Ecto neural progenitor cell (in vitro differentiated cells): ENCODE measurements around the gene RING1.
A peak's percentile ranks its signal among the peaks of the same experiment; 100 is the strongest.

Experiments
- DNase-seq: peaks from one replicate; pipeline ENCODE4 v3.0.0-alpha.2; 2018; ENCODE audit warnings: low spot score

Gene RING1

DNA sequence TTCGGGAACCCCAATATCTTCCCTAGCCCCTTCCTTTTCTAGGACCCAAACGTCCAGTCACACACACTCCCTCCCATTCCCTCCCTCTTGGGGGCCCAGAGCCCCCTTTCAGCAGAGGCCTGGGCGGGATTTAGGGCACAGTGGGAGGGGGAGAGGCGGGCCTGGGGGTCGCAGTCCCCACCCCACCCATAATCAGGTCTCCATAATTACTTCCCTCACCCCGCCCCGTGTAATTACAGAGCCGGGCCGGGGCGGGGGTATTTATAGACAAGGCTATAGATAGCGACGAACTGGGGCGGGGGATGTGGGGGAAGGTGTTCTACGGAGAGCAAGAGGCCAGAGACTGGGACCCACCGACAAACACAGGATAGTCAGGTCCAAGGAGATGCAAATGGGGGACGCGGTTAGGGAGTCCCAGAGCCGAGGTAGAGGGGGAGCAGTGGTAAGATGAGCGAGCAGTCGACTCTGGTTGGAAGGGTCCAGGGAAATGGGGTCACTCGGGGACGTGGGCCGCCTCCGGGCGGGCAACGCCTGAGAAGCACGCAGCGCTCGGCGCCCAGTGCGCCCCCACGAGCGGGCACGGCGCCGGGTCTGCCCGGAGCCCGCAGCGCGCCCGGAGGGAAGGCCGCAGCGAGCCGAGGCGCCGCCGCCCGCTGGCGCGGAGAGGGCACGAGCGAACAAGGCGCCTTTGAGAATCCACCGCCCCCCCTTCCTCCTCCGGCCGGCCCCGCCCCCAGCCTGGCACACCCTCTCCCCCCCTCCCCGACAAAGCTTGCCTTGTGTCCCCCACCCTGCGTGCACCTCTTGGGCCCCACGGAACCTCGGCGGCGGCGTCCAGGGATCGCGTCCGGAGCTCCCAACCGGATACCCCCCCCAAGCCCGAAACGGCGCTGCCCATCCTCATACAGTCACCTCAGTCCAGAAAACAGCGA, 15.4 kb upstream of the RING1 start:
- peak; percentile 62 for DNase-seq

DNA sequence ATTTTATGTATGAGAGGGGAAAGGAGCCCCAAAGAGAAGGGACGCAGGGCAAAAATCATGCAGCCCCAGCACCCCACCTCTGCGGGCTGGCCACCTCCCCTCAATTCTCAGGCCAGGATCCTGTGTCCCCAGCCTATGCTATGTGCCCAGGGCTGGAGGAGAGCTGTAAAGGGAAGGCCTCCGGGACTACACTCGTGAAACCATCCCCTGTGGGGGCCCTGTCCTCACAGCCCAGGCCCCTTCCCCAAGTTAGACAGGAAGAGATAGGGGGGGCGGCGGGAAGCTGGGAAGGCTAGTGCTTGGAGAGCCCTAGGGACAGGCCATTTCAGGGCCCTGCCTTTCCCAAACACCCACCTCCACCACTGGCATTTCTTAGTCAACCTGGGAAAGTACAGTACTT, 14.7 kb upstream of the RING1 start:
- no peak for DNase-seq

DNA sequence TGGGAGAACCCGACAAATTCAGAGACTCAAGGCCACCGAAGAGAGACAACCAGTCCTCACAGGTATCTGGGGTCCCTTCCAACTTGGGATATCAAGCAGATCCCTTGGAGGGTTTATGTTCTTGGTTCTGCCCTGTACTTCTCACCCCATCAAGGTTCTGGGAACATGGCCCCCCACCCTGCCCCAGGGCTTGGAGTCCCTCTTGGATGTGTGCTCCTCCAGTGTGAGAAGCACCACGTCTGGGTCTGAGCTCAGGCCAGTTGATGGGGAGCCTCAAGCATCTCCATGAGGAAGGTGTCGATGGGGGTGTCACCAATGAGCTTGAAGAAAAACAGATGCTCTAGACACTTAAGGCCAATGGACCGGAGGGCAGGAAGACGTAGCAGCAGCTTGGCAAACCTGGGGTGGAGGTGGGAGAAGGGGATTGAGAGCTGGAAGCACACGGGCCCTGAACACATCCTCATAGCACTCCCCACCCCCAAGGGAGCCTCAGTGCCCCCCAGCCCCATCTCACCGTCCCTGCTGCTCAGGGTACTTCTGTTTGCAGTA, 13.8 kb upstream of the RING1 start:
- DNase-seq: no peak

DNA sequence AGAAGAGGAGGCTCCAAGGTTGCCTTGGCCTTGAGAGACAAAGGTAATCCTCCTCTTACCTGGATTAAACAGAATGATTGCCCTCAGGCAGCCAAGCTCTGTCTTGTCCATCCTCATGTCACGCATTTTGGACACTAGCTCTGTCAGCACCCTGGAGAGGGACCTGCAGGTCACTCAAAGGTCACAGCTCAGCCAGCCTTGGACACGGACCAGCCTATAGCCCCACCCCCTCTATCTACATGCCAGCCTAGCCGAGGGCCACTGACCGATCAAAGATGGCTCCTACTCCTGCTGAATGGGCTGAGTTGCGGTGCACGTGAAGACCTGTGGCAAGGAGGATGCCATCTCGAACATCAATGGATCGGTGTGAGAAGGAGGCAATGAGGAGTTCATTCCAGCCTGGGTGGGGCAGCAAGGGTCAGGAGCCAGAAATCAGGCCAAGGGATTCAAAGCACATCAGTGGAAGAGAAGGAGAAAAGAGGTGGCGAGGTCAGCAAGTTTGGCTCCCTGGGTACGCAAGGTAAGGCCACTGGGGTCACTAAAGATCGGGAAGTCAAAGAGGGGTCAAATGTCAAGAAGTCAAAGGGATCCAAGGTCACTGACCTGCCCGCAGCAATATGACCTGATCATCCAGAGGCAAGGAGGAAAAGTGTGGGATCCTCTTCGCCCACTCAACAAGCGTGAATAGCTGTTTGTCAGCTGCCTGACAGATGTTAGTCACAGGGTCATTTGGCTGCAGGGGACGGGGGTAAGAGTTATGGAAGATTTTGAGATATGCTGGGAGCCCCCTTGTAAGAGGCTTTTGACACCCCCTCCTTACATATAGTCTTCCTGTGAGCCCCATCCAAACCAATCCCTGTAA, 12.8 kb upstream of the RING1 start:
- DNase-seq: no peak

DNA sequence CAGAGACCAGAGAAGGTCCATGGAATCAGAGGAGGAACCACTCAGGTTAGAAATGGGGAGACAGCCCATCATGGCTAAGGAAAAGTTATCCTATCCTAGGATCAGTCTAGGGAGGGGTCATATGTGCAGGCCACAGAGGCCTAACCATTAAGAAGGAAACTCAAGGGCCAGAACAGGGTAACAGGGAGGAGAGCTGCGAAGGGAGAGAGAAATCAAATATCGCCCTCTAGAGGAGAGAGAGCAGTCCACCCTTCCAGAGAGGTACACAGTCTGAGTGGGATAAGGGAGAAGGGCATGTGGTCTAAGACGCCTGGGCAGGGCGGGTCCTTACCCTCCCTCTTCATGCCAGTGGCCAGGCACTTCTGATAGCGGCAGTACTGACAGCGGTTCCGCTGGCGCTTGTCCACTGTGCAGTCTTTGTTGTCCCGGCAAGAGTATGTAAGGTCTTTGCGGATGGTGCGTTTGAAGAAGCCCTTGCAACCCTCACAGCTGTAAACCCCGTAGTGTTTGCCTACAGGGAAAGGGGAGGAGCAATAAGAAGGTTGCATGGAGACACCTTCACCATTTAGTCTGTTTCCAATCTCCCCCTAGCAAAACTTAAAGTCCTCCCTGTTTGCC, 10.8 kb upstream of the RING1 start:
- no peak for DNase-seq

DNA sequence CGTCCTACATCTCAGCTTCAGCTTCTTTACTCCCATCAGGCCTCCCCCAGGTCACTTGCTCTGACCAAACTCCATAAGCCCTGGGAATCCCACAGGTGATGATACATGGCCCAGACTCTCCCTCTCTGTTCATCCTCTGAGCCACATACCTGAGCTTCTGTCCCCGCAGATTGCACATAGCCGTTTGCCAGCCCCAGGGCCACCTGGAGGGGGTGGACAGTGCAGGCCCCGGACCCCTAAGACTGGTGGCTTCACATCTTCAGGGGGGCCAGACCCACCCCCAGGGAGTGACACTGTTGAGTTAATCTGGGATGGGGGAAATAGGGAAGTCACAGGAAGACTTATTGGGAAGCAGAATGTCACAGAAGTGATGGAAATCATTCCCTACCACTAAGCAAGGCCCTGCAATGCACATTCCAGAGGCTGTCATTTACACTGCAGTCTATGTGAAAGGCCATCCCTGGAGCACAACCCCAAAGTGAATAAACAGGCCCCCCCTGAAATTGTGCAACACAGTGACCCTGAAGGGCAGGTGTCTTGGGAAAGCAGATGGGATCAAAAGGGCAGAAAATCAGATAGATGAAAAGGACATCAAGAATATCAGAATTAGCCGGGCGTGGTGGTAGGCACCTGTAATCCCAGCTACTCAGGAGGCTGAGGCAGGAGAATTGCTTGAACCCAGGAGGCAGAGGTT, 10.0 kb upstream of the RING1 start:
- DNase-seq: no peak

DNA sequence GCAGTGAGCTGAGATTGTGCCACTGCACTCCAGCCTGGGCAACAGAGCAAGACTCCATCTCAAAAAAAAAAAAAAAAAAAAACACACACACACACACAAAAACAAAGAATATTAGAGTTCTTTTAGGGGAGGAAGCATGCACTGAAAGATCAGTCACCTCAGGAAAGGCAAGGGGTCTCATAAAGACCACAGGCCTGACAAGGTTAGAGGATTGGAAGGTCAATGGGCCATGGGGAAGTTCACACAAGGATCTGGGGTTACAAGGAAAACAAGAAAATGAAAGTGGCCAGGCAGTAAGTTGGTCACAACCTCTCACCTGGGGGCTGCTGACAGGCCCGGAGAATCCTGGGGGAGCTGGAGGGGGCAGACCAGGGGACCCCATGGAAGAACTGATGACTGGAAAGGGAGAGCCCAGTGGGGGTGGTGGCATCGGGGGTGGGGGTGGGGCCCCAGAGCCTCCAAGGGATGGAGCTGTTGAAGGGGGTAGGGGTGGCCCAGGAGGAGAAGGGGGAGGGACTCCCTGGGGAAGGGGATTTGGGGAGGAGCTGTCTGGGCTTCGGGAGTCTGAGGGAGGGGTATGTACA, 9.4 kb upstream of the RING1 start:
- no peak for DNase-seq

DNA sequence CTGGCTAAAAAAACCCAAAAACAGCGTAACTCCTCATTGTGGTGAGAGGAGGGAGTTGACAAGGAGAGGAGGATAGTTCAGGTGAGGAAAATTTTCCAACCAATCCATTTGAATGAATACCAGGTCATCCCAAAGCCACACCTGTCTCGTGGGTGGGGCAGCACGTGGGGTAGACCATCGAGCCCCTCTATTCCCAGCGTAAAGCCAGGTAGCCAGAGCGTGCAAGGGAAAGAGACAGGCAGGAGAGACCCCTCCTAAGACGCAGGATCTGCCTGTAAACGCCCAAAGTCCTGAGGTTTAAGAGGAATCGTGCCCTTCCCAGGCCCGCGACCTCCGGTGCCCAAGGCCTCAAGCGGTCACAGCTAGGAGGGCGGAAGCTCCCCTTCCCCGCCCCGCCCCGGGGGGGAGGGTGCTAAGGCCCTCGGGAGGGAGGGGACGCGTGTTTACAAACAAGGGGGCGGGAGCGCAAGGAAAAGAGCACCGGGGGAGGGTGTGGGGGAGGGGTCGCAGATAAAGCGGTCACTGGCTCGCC, 8.5 kb upstream of the RING1 start:
- no peak for DNase-seq

DNA sequence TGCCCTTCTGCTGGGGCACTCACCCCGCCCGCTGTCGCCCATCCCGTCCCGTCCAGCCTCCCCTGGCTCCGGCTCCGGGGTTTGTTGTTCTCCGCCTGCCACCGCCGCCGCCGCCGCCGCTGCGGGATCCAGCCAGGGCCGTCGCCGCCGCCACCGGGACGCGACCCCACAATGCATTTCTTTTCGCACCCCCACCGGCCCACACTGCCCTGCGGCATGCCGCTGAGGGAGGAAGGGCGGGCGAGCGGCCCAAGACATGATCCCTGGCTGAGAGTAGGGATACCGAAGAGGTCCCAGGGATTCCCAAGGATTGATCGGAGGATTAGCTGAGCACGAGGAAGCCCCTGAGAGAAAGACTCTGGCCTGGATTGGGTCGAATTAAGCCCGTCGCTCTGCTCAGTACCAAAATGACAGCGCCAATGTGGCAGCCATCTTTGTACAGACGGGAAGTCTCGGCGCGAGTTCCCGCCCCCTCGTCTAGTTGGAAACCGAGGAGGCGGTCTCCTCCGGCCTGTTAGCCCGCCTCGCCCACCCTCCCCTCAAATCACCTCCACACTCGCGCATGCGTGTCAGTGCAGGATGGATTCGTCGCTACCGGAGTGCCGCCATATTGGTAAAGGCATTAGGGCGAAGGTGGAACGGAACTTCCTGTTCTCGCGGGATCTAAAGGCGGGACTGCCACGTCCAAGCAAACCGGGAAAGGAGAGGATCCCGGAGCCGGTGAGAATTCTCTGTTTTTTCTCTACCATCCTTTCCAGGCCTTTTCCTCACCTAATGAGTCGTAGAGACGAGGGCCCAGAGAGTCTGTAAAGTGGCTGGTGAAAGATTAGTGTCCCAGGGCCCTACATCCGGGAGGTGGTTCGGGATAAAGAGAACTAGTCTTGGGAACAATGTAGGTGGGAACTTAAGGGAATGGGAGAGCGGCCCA, 7.8 kb upstream of the RING1 start, which contains the start of the genes RXRB and SLC39A7:
Gene RXRB, minus strand, starts transcription at position 447 of the 928 bp plus-strand sequence. Its CDS starts 189 bp downstream, at position 258.
Gene SLC39A7, plus strand, starts transcription at position 649 of the 928 bp plus-strand sequence. CDS start 379 bp downstream, outside the sequence.
- peak; percentile 98 for DNase-seq

DNA sequence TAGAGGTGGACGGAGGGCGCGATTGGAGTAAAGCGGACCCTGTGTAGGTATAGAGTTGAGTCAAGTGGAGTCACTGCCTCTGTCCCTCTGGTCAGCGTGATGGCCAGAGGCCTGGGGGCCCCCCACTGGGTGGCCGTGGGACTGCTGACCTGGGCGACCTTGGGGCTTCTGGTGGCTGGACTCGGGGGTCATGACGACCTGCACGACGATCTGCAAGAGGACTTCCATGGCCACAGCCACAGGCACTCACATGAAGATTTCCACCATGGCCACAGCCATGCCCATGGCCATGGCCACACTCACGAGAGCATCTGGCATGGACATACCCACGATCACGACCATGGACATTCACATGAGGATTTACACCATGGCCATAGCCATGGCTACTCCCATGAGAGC, 7.2 kb upstream of the RING1 start:
- no peak for DNase-seq

DNA sequence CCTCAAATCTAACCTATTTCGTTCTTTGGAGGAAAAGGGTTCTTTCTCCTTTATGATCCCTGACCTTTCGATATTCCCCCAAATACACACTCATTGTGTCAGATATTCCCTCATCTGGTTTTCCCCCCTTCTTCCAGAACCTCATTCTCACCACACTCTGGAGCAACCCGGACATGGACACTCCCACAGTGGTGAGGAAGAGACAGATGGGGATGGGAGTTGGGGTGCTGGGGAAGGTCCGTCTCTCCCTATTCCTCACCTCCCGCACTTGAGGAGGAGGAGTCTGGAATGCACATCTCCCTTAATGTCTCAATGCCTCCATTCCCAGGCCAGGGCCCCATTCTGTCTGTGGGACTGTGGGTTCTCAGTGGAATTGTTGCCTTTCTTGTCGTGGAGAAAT, 6.4 kb upstream of the RING1 start:
- DNase-seq: no peak

DNA sequence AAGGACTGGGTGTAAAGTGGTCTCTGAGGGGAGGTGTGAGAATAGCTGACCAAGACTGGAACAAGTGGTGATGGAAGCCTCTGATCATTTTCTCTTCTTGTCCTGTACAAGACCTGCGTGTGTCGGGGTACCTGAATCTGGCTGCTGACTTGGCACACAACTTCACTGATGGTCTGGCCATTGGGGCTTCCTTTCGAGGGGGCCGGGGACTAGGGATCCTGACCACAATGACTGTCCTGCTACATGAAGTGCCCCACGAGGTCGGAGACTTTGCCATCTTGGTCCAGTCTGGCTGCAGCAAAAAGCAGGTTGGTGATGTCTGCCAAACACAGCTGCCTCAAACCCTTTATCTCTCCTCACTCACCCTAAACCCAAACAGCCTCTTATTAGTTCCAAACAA, 5.5 kb upstream of the RING1 start:
- DNase-seq: no peak

DNA sequence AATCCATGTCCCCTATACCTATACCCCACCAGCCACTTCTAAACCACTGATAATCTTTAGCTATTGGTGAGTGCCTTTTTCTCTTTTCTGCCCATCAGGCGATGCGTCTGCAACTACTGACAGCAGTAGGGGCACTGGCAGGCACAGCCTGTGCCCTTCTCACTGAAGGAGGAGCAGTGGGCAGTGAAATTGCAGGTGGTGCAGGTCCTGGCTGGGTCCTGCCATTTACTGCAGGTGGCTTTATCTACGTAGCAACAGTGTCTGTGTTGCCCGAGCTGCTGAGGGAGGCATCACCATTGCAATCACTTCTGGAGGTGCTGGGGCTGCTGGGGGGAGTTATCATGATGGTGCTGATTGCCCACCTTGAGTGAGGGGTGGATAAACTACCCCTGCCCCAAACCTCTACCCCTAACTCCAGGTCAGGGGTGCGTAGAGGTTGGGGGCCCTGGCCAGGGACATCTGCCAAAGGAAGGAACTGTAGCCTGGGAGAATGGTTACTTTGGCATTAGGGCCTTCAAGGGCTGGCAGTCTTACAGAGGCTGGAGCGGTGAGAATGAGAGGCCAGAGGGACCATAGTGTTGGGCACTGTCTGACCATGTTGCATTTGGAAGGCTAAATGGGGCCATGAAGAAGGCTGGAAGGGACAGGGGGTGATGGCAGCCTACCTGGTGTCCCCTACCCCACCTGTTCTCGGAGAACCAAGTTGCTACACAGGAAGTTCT, 4.7 kb upstream of the RING1 start:
- no peak for DNase-seq

DNA sequence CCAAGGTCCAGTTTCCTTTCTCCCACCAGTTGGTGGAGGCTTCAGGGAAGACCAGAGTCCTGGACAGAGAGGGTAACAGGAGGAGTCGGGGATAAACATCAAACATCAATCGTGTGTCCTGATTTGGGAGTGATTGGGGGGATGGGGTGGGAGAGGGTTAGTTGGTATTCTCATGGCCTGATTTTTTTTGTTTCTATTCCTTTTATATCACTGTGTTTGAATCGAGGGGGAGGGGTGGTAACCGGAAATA, 4.2 kb upstream of the RING1 start:
- DNase-seq: no peak

DNA sequence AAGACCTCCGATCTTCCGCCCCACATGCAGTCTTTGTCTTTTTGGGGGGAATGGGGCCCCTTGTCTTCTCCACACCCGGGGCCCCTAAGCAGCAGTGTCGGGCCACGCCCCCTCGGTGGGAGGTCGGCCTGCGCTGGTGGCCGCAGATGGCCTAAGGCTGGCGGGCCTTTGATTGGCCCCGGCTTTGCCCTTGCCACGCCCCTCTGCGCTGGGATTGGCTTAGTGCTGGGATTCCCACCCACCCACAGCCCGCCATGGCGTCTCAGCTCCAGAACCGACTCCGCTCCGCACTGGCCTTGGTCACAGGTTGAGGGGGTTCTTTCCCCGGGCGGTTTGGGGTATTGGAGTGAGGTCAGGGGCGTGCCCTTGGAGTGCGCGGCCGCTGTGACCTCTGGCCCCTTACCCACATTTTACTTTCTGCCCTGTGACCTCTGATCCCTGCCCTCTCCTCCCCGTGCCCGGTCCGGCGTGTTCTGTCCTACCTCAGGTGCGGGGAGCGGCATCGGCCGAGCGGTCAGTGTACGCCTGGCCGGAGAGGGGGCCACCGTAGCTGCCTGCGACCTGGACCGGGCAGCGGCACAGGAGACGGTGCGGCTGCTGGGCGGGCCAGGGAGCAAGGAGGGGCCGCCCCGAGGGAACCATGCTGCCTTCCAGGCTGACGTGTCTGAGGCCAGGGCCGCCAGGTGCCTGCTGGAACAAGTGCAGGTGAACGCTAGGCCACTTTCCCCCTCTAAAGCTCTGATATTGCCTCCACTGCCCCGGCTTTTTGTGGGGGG, 3.7 kb upstream of the RING1 start, which contains the start of gene HSD17B8:
Gene HSD17B8, plus strand, starts transcription at position 241 of the 776 bp plus-strand sequence. Its CDS starts 14 bp downstream, at position 255.
- peak; percentile 97 for DNase-seq

DNA sequence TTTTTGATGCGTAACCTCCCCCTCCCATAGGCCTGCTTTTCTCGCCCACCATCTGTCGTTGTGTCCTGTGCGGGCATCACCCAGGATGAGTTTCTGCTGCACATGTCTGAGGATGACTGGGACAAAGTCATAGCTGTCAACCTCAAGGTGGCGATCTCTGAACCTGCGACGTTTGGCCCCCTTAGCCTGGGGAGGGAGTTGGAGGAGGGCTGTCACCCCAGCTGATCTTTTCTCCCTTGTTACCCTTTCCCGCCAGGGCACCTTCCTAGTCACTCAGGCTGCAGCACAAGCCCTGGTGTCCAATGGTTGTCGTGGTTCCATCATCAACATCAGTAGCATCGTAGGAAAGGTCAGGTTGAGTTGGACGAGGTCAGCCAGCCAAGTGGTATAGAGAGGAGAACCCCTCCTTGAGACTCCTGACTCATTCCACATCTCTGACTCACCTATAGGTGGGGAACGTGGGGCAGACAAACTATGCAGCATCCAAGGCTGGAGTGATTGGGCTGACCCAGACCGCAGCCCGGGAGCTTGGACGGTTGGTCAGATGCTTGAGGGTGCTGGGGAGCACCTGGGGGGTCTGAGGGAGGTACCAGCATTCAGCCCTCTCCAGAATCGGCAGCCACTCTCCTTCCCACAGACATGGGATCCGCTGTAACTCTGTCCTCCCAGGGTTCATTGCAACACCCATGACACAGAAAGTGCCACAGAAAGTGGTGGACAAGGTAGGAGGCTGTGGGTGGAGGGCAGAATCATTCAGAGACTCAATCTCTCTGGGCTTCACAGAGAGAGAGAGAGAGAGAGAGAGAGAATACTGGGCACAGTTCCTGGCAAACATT, 2.9 kb upstream of the RING1 start:
- DNase-seq: no peak
